ENCODE measurements around the gene C11orf21.

- no peak for TF ChIP-seq CTCF (IDR thresholded peaks at IDR 0.05)
- TF ChIP-seq POLR2A (IDR thresholded peaks at IDR 0.05): no peak
These were observed 41.0 kb downstream of the C11orf21 start for GRCh38 chr11:2260491-2261364.
